ENCODE results near the gene ADGRF1.
A peak's percentile ranks its signal among the peaks of the same experiment; 100 is the strongest.

Gene ADGRF1

GRCh38 chr6:46989398-46989797 is 52.7 kb downstream of the ADGRF1 start:
- H3K4me3 Mint-ChIP-seq, result no peak overlapping the region

GRCh38 chr6:46985943-46986342 is 56.2 kb downstream of the ADGRF1 start:
- ATAC-seq (no peak), DNase-seq (no peak)
- no peak overlapping the region for H3K27ac Mint-ChIP-seq
- H3K4me1 Mint-ChIP-seq, result no peaks in the 10 kb centered on the region
- peaks cover 15% of the 10 kb centered on the region for H3K27me3 Mint-ChIP-seq
- H3K4me3 Mint-ChIP-seq, result no peak overlapping the region
- H3K9me3 Mint-ChIP-seq, result no peaks in the 10 kb centered on the region

More at GRCh38 chr6:46989398-46989797, 52.7 kb downstream of the ADGRF1 start:
- DNase-seq (no peak), ATAC-seq (no peak)
- Mint-ChIP-seq H3K9me3 (no peaks in the 10 kb centered on the region), H3K27ac (peak overlapping the region in 1 of 2 donors; percentile 46), H3K27me3 (peaks cover 39% of the 10 kb centered on the region), H3K4me1 (no peaks in the 10 kb centered on the region)

- no peak overlapping the region for H3K4me3 Mint-ChIP-seq
- H3K27ac Mint-ChIP-seq, result no peak overlapping the region
- H3K9me3 Mint-ChIP-seq, result no peaks in the 10 kb centered on the region
- ATAC-seq, result no peak
- DNase-seq, result no peak
- H3K4me1 Mint-ChIP-seq, result no peaks in the 10 kb centered on the region
- no peaks in the 10 kb centered on the region for H3K27me3 Mint-ChIP-seq
These were observed 59.1 kb downstream of the ADGRF1 start for GRCh38 chr6:46983007-46983411.

- DNase-seq (no peak), ATAC-seq (no peak)
- Mint-ChIP-seq H3K27ac (no peak overlapping the region), H3K4me3 (no peak overlapping the region), H3K9me3 (no peaks in the 10 kb centered on the region), H3K4me1 (no peaks in the 10 kb centered on the region), H3K27me3 (no peaks in the 10 kb centered on the region)
These were observed 62.9 kb downstream of the ADGRF1 start for GRCh38 chr6:46979206-46979605.

GRCh38 chr6:46974786-46975185 is 67.3 kb downstream of the ADGRF1 start:
- Mint-ChIP-seq H3K9me3 (no peaks in the 10 kb centered on the region), H3K27ac (no peak overlapping the region), H3K4me3 (no peak overlapping the region), H3K4me1 (no peaks in the 10 kb centered on the region), H3K27me3 (peaks cover 9% of the 10 kb centered on the region)
- no peak for DNase-seq
- ATAC-seq, result no peak

- Mint-ChIP-seq H3K4me3 (no peak overlapping the region), H3K9me3 (no peaks in the 10 kb centered on the region), H3K4me1 (no peaks in the 10 kb centered on the region), H3K27ac (no peak overlapping the region), H3K27me3 (peaks cover 9% of the 10 kb centered on the region)
- ATAC-seq (no peak), DNase-seq (no peak)
These were observed 69.1 kb downstream of the ADGRF1 start for GRCh38 chr6:46973029-46973428.

GRCh38 chr6:46972531-46972930 is 69.6 kb downstream of the ADGRF1 start:
- Mint-ChIP-seq H3K9me3 (no peaks in the 10 kb centered on the region), H3K4me3 (no peak overlapping the region), H3K27ac (no peak overlapping the region), H3K27me3 (peaks cover 9% of the 10 kb centered on the region), H3K4me1 (no peaks in the 10 kb centered on the region)
- DNase-seq (no peak), ATAC-seq (no peak)

GRCh38 chr6:46969206-46969605 is 72.9 kb downstream of the ADGRF1 start:
- no peak for ATAC-seq
- DNase-seq, result no peak
- Mint-ChIP-seq H3K27ac (no peak overlapping the region), H3K4me1 (no peaks in the 10 kb centered on the region), H3K4me3 (no peak overlapping the region), H3K9me3 (no peaks in the 10 kb centered on the region), H3K27me3 (peaks cover 18% of the 10 kb centered on the region)

GRCh38 chr6:46967826-46968349 is 74.2 kb downstream of the ADGRF1 start:
- ATAC-seq (no peak), DNase-seq (no peak)
- Mint-ChIP-seq H3K27me3 (peaks cover 18% of the 10 kb centered on the region), H3K4me3 (no peak overlapping the region), H3K4me1 (no peaks in the 10 kb centered on the region), H3K27ac (no peak overlapping the region), H3K9me3 (no peaks in the 10 kb centered on the region)

- DNase-seq, result no peak
- no peaks in the 10 kb centered on the region for H3K9me3 Mint-ChIP-seq
- no peaks in the 10 kb centered on the region for H3K4me1 Mint-ChIP-seq
- no peak overlapping the region for H3K4me3 Mint-ChIP-seq
- ATAC-seq, result no peak
- peaks cover 9% of the 10 kb centered on the region for H3K27me3 Mint-ChIP-seq
- no peak overlapping the region for H3K27ac Mint-ChIP-seq
These were observed 77.2 kb downstream of the ADGRF1 start for GRCh38 chr6:46964716-46965519.

- no peaks in the 10 kb centered on the region for H3K9me3 Mint-ChIP-seq
- no peak overlapping the region for H3K4me3 Mint-ChIP-seq
- no peak overlapping the region for H3K27ac Mint-ChIP-seq
These were observed 78.5 kb downstream of the ADGRF1 start for GRCh38 chr6:46963626-46964025.

GRCh38 chr6:46963039-46963438 is 79.1 kb downstream of the ADGRF1 start:
- H3K4me3 Mint-ChIP-seq, result no peak overlapping the region
- H3K4me1 Mint-ChIP-seq, result no peaks in the 10 kb centered on the region
- ATAC-seq, result no peak
- no peaks in the 10 kb centered on the region for H3K9me3 Mint-ChIP-seq
- no peak overlapping the region for H3K27ac Mint-ChIP-seq
- DNase-seq, result no peak
- H3K27me3 Mint-ChIP-seq, result peaks cover 16% of the 10 kb centered on the region

More at GRCh38 chr6:46963626-46964025, 78.5 kb downstream of the ADGRF1 start:
- ATAC-seq, result no peak
- Mint-ChIP-seq H3K27me3 (peaks cover 16% of the 10 kb centered on the region), H3K4me1 (no peaks in the 10 kb centered on the region)
- no peak for DNase-seq

- no peaks in the 10 kb centered on the region for H3K4me1 Mint-ChIP-seq
- no peak overlapping the region for H3K27ac Mint-ChIP-seq
- no peak for ATAC-seq
- DNase-seq, result no peak
- no peak overlapping the region for H3K4me3 Mint-ChIP-seq
- peaks cover 18% of the 10 kb centered on the region for H3K27me3 Mint-ChIP-seq
- no peaks in the 10 kb centered on the region for H3K9me3 Mint-ChIP-seq
These were observed 80.4 kb downstream of the ADGRF1 start for GRCh38 chr6:46961711-46962110.

- H3K4me1 Mint-ChIP-seq, result no peaks in the 10 kb centered on the region
- DNase-seq, result no peak
- H3K27me3 Mint-ChIP-seq, result peaks cover 18% of the 10 kb centered on the region
- H3K9me3 Mint-ChIP-seq, result no peaks in the 10 kb centered on the region
- H3K27ac Mint-ChIP-seq, result no peak overlapping the region
- H3K4me3 Mint-ChIP-seq, result no peak overlapping the region
- ATAC-seq, result no peak
These were observed 80.9 kb downstream of the ADGRF1 start for GRCh38 chr6:46961232-46961631.

- H3K9me3 Mint-ChIP-seq, result no peaks in the 10 kb centered on the region
- peaks cover 28% of the 10 kb centered on the region for H3K27me3 Mint-ChIP-seq
- no peak overlapping the region for H3K4me3 Mint-ChIP-seq
- no peak overlapping the region for H3K27ac Mint-ChIP-seq
- no peak for DNase-seq
- ATAC-seq, result no peak
- no peaks in the 10 kb centered on the region for H3K4me1 Mint-ChIP-seq
These were observed 82.7 kb downstream of the ADGRF1 start for GRCh38 chr6:46959419-46959818.

GRCh38 chr6:46956409-46956808 is 85.7 kb downstream of the ADGRF1 start:
- no peak overlapping the region for H3K27ac Mint-ChIP-seq
- H3K4me3 Mint-ChIP-seq, result no peak overlapping the region
- no peak for ATAC-seq
- H3K27me3 Mint-ChIP-seq, result peaks cover 28% of the 10 kb centered on the region
- no peaks in the 10 kb centered on the region for H3K4me1 Mint-ChIP-seq
- H3K9me3 Mint-ChIP-seq, result no peaks in the 10 kb centered on the region
- no peak for DNase-seq

Data from stimulated activated naive CD8-positive, alpha-beta T cell treated with anti-CD3 and anti-CD28 coated beads, Interleukin-15, amount 100 ng/mL, for 72 hours (primary cell).